ENCODE measurements around the gene CTIF.
"Not testable (repeated sequence)": the region's sequence is repeated elsewhere in the genome, so short reads cannot be mapped to it uniquely, and the experiment has no call there.

Gene CTIF

DNA sequence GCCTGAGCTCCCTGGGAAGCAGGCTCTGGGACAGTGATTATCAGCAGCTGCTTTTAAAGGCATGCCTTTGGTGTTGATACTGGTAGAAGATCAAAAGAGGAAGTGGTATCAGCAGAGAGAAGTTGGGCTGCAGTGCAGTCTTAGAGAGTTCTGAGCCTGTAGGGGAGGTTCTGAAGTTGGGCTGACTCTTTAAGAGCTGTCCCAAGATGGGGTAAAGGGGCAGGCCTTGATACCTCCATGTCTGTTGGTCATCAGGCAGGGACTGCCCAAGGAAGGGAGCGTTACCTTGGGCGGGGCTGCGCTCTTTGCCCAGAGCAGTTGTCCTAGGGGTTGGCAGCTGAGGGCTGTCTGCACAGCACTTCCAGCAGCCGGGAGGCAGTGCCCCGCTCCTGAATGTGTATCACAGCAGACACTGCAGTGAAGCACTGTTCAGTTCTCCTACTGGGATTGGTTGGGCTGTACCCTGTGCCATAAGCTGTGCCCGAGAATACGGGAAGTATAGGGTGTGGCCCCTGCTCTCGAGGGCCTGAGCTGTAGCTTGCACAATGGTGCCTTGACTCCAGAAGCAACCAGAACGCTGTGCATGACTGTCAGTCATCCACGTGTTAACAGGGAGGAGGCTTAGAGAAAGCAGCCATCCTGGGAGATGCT, 177.0 kb downstream of the CTIF start:
- no peak for DNase-seq

DNA sequence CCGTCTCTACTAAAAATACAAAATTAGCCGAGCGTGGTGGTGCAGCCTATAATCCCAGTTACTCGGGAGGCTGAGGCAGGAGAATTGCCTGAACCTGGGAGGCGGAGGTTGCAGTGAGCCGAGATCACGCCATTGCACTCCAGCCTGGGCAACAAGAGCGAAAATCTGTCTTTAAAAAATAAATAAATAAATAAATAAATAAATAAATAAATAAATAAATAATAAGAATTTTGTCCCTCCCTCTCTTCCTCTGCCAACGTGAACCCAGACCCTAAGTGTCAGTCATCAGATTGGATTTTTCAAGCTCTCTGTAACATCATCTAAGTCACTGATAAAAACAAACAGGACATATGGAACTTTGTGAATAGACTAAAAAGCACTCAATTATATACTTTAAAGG, 178.4 kb downstream of the CTIF start:
- DNase-seq, result not testable (repeated sequence)

DNA sequence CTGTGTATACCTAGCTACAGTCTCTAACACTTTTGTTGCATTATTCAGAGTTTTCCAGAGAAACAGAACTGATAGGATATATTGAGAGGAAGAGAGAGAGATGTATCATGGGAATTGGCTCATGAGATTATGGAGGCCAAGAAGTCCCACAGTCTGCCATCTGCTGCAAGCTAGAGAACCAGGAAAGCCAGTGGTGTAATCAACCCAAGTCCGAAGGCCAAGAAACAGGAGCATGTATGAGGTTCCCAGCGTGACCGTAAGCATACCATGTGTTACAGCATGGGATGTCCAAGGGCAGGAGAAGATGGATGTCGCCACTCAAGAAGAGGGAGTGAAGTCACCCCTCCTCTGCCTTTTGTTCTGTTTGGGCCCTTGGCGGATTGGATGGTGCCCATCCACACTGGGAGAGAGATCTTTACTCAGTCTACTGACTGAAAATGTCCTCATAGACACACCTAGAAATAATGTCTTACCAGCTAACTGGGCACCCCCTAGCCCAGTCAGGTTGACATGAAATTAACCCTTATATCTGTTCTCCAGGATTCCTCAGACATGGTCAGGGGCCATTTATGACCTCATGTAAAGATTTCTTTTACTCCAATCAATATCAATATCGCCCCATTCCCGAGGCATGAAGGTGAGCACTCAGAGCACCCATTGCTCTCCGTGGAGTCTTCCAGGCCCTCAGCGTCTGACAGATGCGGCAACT, 179.6 kb downstream of the CTIF start:
- DNase-seq, result no peak

DNA sequence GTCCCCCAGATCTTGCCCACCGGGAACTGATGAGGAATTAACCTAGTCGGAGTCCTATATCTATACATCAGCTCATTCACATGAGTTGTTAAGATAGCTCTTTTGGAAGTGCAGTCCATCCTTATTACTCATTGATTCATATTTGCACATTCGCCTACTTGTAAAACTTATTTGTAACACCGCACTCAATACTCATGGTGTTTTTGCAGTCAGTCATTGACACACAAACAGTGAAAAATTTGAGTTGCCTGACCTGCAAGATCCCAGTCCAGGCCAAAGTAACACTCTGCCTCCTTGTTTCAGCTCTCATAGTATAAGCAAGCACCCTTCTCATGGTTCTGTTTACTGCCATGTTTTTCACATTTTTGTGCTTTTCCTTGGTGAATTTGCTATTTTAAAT, 180.6 kb downstream of the CTIF start:
- DNase-seq, result no peak

DNA sequence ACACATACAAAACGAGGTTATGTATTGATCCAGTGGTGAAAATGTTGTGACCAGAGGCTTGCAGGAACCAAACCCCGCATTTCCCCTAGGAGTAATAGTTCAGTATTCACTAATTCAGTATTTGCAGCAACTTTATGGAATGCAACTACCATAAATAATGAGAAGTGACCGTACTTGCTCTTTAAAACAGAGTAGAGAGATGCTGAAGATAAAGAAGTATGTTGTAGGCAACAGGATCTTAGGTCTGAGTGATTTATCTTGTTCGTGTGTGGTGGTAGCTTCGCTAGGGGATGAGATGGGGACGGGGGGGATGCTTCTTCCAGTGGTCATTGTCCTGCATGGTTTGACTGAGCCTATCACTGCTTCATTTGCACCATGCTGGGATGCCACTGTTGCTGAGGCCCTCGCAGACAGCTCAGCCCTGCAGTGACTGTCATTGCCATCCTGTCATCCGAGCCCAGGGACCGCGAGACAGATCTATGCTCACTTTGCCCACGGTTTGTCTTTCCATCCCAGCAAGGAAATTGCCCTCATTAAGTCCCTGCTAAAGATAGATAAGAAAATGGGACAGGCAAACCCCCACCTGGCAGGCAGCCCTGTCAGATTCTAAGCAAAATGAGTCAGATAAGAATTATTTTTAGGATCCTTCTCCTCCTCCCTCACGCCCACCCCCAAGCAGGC, 181.3 kb downstream of the CTIF start:
- no peak for DNase-seq

DNA sequence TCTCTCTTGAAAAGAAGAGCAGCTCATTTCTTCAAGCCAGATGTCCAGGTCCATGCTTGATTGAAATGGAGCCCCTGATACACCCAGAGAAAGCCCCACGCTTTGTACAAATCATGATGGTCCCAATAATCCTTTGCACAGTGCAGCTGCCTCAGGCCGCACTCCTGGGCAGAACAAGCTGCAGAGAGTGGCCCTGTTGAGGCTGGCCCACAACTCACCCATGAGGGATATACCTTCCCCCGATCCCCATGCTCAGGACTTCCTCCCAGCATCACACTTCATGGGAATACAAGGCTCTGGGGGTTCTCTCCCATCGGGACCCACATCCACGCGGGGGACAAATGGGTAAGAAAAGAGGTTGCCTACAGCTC, 181.8 kb downstream of the CTIF start:
- DNase-seq, result no peak

DNA sequence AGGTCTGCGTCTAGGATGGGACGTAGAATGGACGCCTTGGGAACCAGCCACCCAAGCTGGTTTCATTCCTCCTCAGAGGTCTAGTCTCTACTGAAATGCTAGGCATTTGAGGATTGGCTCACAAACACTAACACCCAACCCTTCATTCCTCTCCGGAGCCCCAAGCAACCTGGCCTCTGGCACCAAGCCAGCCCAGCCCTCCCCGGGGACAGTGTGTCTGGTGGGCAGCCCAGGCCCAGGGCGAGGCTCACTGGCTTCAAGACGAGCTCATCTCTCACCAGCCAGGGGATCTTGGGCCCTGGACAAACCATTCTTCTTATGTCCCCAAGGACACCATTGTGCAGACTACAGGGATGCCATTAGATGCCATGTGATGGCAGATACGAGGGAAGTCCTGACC, 182.5 kb downstream of the CTIF start:
- DNase-seq, result no peak

DNA sequence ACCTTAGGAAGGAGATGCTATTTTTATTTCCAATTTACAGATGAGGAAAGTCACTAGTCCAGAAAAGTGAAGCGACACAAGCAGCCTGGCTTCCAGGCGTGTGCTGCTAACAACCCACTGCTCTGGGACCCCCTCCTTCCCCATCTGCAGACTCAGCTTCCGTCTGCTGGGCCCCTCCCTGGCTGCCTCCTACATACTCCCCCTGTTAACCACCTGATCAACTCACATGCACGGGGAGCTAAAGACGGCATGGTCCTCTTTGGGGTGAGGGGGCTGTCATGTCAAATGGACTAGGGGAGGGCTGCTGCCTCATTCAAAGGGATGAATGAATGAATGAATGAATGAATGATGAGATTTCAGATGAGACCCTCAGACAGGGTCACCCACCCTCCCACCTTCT, 184.2 kb downstream of the CTIF start:
- DNase-seq, result no peak

DNA sequence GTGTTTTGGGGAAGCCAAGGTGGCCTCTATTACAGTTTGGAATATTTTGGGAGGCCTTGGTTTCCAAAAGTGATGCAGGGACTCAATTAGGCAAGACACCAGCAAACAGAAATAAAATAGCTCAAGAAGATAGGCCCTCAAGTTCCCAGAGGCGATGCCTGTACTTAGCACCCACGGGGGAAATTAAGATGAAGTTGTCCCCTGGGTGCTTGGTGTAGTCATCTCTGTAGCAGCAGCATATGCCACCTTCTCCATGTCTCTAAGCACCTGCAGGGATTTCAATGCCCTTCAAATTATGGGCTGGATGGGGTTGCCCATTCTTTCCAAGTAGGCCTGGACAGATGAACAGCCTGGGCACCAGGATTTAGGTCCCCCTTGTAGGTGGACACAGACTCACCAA, 185.0 kb downstream of the CTIF start:
- no peak for DNase-seq

DNA sequence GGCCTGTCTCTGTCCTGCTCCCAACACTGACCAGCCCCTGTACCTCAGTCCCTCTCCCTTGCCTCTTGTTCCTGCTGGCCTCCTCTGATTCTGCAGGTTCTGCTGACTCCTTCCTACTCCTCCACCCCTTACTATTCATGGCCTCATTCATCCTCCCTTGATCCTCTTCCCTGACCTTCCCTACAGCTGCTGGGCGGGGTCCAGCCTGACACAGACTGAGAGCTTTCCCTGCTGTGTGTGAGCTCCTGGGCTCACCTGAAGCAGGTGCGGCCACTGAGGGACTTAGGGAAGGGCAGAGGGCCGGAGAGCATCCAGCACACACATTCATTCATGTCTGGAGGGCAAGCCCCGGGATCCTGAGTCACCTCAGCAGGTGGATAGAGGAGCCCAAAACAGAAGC, 185.6 kb downstream of the CTIF start:
- no peak for DNase-seq

DNA sequence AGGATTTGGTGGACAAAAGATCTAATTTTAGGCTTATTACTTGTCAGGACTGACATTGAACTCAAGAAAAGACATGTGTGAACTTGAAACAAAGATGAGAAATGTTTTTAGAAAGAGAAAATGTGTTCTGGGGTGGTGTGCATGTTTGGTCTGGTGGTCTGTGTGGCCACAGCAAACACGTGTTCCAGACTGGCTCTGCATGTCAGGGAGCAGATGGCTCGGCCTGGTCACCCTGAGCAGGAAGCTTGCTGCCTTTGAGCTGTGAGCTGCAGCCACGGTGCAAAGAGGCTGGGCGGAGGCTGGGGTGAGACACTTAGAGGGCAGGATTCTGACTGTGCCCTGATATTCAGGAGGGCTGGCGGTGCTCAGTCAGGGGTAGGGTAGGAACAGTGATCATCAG, 186.1 kb downstream of the CTIF start:
- DNase-seq, result no peak

DNA sequence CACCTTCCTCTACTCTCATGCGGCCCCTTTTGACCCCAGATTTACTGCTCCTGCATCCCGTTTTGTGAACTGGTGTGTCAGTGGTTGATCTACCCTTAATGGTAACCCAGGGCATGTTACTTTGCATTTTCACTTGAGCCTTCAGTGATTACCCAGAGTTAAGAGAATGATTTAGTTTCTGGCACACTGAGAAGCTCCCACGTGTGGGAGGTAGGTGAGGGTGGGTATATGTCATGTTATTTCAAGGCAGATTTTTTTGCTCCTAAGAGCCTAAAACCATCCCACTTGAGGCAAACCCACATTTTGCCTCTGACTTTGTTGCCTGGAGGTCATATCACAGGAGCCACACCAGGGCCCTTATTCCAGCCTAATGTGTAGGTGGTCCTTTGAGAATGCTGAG, 186.7 kb downstream of the CTIF start:
- DNase-seq, result no peak

DNA sequence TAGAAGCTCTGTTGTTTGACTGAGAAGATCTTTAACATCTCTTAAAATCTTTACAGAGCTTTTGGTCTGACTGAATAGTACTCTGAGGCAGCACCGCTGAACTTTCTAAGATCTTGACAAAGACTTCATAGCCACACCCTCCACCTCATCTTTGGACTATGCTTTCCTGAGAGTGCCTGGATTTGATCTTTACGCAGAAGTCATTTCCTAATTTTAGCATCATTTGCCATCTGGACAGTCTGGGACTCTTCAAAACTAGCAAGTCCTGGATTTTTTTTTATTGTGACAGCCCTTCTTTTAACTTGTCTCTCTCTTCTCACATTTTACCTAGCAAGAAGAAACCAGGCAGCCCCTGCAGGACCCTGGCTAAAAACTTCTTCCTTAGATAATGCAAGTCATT, 188.8 kb downstream of the CTIF start:
- DNase-seq, result no peak

DNA sequence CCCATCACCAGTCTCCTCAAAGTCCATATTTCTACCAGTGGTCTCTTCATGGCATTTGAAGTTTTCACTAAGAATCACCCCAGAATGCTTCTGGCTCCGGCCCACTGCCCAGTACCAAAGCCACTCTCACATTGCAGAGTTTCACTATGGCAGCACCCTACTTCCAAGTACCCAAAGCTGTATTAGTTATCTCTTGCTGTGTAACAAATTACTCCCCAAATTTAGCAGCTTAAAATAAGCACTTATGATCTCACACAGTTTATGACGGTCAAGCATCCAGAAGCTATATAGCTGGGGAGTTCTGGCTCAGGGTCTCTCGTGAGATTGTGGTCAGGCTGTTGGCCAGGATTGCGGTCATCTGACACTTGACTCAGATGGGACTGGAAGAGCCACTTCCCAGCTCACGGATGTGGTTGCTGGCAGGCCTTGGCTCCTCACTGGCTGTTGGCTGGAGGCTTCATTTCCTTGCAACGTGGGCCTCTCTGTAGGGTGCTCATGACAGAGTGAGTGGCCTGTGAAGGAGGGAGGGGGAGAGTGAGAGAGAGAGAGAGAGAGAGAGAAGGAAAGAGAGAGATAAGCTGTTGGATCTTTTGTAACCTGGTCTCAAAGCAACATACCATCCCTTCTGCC, 189.5 kb downstream of the CTIF start:
- no peak for DNase-seq

DNA sequence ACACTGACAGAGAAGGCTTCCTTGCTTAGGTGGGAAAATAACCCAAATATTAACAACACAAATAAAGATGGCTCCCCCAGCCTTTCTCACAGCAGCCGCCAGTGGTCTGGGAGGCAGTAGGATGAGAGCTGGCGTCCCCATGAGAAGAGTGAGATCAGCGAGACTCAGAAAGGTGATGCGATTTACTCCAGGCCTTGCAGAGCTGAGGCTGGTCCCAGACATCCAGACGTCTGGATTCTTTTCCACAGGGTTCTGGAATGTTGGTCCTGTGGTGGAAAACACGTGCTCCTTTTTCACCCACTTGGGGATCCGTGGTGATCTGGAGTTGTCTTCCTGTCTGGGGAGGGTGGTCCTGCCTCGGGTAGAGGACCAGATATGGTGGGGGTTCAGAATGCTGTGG, 190.6 kb downstream of the CTIF start:
- DNase-seq, result no peak

DNA sequence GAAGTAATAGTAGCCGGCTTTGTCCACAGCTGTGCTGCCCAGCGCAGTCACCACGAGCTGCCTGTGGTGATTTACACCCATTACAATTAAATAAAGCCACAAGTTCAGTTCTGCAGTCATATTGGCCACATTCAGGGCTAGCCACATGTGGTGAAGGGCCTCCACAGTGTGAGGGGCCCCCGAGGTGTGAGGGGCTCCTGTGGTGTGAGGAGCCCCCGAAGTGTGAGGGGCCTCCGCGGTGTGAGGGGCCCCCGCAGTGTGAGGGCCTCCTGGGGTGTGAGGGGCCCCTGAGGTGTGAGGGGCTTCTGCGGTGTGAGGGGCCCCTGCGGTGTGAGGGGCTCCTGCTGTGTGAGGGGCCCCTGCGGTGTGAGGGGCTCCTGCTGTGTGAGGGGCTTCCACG, 191.2 kb downstream of the CTIF start:
- no peak for DNase-seq

DNA sequence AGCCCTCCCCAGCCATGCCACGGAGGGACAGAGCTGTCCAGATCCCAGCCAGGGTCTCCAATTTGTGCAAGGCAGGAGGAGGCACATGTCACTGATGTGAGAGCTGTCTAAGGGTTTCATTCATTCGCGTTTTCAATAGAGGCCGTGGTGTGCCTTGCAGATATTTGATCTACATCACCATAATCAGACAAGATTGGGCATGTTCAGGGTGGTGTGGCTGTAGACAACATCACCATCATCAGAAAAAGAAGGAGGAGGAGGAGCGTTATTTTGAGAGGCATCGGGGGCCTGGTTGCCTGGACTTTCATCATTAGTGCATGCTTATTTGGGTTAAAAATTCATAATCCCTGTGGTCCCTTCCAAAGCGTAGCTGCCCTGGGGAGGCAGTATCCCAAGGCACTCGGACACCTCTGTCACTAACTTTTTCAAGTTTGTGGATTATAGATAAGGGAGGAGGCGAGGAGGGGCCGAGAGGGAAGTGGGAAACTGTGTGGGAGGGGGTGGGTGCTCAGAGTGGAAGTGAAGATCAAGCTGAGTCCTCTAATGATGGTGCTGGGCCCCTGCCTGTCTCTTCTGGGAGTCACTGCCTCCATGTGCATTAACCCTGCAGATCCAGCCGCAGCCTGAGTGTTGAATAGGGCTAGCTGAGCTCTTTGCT, 194.1 kb downstream of the CTIF start:
- DNase-seq, result peak; percentile 1

DNA sequence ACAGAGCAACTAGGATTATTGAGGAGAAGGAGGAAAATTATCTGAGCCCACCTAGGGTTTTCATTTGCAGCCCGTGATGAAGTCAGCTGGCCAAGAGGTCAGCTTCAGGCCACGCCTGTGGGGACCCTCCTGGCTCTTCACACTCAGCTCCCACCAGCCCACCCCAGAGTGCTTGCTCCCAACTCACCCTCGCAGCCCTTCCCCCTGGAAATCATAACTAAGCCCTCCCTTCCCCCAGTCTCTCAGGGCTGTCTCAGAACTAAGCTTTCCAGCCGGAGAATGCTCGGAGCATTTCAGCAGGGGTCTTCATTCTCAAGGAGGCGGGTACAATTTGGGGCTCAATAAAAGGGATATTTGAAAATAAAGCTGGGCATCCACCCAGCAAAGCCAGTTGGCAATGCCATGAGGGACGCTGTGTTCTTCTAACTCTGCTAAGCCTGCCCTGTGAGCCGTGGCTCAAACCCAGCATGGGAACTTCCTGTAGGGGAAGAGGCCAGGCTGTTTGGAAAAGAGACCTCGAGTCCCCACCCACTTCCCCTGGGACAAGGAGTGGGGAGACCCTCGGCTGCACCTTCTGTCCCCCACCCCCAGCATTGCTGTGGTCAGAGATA, 194.9 kb downstream of the CTIF start:
- no peak for DNase-seq

DNA sequence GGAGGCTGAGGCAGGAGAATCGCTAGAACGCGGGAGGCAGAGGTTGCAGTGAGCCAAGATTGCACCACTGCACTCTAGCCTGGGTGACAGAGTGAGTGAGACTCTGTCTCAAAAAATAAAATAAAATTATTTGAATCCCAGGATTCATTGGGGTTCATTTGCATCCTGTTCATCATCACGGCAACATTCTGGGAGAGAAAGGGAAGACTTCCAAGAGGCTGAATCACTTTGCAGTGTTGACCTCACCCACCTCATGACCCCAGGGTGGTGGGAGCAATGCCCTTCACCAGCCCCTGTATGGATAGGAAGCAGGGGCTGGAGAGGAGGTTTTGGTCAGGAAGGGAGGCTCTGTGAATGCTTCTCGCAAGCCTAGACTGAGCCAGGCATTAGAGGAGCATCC, 195.6 kb downstream of the CTIF start:
- DNase-seq, result no peak

DNA sequence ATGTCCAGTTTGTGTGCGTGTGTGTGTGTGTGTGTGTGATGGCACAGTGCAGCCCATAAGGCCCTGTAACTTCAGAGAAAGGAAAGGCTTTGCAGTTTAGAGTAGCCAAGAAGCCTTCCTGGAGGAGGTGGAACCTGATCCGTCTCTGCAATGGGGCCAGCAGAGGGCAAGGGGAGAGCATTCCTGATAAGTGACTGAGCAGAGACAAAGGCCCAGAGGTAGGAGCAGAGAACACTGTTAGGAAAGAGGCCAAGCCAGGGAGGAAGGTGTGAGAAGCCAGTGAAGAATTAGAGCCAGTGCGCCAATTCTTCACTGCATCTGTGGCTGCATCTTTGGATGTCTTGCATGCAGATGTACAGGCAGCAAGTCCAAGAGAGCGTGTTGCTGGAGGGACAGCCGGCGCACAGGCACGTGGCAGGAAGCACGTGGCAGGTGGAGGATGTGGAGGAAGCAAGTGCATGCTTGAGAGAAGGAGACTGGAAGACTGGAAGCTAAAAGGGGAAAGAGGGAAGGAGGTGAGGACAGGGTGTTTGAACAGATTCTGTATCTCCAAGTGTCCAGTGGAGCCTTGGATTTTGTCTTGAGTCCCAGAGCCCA, 196.3 kb downstream of the CTIF start:
- no peak for DNase-seq

DNA sequence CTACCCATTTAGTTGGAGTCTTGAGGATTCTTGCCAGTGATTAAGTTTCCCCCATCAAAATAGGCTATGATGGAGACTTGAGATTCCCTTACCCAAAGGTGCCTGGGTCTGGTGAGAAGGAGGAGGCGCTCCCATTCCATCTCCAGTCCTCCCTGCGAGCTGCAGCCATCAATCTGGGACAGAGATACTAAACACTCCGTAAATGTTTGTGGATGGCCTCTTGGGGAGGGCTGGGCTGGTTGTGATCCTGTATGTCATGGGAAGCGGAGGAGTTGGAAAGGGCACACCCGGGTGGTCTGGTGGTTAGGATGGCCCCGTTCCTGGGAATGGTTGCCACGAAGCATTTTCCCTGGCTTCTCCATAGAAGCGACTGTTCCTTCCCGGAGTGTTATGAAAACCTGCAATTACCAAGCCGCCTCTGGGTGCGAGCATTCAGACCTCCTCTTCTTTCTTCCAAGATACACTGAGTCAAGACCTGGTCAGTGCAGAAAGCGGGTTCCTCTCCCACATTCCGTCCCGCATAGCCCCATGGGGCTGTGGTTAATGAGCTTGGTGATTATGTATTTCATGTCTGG, 196.9 kb downstream of the CTIF start:
- DNase-seq, result no peak
